NOMO-1 treated with dmso at 0.1 percent for 144 hours (cell line): ENCODE measurements around the gene PGAM4.
"Not testable (repeated sequence)": the region's sequence is repeated elsewhere in the genome, so short reads cannot be mapped to it uniquely, and the experiment has no call there.

Experiments used
- DNase-seq: peaks from one replicate; lab custom pipeline; 2025; ENCODE audit not compliant: unreplicated experiment; lab: John Stamatoyannopoulos, UW

PGAM4 gene

DNA sequence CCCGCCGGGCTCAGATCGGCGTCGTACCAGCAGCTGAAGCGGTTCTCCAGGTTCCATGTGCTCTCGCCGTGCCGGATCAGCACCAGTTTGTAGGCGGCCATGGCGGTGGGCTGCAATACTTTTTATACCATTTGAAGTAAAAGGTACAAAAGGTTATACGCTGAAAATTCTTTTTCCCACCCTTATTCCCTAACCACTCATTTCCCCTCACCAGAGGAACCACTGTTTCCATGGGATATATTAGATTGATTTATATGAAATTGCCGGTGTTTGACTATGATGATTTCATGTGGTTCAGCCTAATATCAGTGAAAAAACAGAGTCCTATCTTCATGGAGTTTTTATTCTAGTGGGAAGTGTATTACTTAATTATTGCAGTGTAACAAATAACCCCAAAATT, at the start of gene PGAM4:
PGAM4 (minus strand) TSS at position 101 of the 400 bp plus-strand sequence; CDS start at position 101, 0 bp downstream.
- no peak for DNase-seq

DNA sequence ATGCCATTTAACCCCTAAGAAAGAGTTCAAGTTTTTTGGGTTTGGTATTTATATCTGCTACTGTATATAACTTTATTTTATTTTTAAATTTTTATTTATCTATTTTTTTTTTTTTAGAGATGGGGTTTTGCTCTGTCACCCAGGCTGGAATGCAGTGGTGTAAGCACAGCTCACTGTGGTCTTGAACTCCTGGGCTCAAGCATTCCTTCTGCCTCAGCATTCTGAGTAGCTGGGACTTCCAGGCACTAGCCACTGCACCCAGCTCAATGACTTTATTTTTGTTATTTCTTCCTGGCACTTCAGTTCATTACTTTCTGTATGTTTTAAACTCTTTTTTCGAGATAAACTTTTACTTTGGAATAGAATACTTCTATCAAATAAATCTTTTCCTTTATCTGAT, 42.4 kb upstream of the PGAM4 start:
- no peak for DNase-seq

DNA sequence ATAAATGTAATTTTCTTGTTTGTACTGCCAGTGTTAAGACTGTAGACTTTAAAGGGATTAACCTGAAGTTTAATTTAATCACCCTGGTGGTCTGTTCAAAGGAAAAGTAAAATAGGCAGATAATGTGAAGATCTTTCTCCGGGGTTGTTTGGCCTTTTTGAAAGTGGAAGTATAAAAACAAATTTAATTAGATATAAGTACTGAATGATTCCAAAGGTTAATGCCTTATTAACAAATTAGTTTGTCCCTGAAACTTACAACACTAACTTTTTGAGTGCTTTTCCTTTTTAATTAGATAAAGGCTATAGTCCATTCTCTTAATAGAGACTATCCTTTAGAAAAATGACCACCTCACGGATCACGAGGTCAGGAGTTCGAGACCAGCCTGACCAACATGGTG, 10.4 kb upstream of the PGAM4 start:
- no peak for DNase-seq

DNA sequence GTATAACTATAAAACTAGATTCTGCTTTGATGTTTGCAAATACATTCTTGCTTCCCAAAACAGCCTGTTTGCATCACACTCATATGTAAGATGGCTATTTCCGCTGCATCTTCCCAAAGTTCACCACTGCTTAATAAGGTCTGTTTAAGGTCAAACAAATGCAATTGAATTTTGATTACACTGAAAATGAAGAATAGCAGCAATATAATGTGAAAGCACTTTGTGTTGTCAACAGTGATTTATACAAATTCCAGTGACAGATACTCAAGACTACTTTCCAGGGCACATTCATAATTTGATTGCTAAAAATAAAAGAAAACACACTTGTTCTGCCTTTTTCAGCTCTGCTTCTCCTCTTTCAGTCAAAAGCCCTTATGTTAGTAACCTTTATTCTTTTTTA, 8.1 kb upstream of the PGAM4 start:
- DNase-seq = no peak

DNA sequence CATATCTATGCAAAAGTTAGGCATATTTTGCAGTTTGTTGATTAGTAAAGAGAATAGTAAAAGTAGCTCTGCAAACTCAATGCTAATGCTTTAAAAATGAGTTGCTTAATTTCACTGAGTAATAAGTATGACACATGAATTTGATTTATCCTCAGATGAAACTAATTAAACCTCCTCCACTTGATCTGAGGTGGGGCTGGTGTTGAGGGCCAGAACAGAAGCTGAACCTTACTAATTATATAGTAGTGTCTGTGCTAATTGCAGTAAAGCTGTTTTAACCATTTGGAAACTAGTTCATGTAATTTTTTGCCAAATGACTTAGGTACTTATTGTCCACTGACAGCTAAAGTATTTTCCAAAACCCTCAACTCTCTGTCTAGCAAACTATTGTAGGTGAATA, 7.7 kb upstream of the PGAM4 start:
- DNase-seq = no peak

DNA sequence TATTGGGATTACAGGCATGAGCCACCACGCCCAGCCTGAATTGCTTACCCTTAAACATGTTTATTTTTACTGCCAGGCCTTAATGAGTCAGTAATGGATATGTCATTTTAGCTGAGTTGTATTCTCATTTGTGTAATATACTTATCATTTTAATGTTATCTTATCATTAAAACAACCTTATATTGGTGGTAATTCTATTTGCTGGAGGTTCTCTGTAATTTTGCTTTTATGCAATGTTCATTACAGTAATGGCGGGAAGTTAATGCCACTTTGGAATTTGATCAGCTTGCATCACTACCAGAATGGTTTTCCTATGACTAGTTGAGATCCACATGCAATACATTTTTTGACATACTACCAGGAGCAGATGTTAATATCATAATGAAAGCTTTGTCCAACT, 6.3 kb upstream of the PGAM4 start:
- no peak for DNase-seq

DNA sequence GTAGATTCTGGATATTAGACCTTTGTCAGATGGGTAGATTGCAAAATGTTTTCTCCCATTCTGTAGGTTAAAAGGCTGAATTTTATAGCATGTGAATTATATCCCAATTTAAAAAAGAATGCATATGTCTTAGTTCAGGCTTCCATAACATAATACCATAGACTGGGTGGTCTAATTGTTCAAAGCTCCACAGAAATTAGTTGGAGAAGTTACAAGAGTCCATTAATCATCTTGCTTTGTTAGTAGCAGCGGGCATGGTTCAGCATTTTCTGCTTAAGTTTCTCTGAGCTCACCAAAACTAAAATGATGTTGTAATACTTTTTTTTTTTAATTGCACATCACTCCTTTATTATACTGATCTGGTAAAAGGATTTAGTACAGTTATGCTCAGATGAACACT, 1.8 kb downstream of the PGAM4 start:
- DNase-seq = no peak

DNA sequence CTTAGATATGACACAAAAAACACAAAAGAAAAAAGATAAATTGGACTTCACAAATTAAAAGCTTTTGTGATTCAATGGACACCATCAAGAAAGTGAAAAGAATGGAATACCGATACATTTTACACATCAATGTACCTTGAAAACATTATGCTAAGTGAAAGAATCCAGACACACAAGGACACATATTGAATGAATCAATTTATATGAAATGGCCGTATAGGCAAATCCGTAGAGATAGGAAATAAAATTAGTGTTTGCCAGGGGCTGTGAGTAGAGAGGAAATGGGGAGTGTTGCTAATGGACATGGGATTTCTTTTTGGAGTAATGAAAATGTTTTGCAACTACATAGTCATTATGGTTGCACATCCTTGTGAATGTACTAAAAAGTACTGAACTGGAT, 3.1 kb downstream of the PGAM4 start:
- no peak for DNase-seq

DNA sequence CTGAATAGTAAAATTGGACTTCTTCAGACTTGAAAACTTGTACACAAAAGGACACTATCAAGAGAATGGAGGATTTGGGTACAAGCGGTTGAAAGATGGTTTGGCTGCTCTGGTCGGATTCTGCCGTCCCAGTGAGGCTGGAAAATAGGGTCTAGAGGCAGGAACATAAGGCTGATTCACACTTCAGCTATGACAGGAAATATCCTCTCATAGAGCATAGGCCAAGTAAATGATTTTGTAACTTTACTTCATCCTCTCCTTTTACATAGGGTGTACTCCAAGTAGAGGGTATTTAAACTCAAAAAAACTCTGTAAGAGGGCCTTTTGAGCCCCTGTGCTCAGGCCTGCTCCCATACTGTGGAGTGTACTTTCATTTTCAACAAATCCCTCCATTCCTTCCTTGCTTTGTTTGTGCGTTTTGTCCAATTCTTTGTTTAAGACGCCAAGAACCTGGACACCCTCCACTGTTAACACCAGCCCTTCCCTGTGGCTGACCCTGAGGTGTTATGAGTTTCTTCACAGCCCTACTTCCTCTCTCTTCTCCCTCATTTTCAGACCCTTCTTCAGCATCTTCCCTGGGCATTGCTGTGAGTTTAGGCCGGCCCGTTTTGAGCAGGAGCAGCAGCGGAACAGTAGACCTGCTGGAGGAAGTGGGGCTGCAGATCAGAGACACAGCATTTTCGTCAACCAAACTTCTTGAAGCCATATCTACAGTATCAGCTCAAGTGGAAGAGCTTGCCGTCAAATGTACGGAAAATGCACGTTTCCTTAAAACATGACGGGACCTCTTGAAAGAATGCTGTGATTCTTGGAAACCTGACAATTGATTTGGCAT, 7.2 kb downstream of the PGAM4 start:
- no peak for DNase-seq

DNA sequence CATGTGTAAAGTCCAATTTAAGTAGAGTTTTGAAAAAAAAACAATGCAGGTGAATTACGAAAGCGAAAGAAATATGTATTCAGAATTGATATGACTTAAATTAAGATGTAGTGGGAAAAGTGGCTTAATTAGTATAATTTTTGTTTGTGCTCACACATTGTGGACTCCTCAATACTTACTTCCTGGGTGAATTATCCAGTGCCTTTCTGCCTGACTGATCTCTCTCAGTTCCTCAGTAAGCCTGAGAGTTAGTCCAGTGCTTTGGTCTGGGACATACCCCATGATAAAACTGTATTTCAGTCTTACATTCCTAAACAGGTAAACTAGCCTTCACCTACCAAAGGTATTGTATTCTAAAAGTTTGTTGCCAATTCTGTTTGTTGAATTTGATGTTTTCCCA, 8.4 kb downstream of the PGAM4 start:
- no peak for DNase-seq

DNA sequence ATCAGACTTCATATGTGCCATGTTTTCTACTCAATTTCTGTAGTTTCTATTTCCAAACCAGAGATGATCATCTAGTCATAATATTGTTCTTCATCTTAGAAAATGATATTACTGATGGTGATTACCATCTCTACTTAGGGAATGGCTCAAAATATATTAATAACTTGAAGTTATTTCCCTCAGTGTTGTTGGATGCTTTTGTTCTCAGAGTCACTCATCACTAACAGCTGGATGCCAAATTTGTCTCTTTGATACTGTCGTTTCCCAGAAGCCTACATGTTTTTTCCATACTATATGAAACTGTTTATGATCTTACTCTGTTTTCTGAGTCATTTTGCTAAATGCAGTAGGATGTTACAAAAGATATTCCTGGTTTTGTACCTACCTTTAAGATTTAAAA, 8.9 kb downstream of the PGAM4 start:
- no peak for DNase-seq

DNA sequence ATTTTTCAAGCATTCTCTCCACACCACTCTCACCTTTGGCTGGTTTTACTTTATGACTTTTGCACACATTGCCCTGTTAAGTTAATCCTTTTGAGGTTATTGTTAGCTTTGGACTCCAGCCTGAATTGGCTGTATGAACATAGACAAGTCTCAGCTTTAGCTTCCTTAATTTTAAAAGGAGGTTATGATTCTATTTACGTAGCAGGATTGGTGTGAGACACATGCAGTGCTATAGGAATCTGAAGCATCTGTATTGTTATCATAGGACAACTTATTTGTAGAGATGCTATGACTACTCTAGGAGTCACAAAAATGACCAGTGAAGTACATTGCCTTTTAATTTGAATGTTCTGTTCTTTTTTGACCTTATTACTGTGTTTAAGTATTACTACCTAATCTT, 15.7 kb downstream of the PGAM4 start:
- DNase-seq = no peak

DNA sequence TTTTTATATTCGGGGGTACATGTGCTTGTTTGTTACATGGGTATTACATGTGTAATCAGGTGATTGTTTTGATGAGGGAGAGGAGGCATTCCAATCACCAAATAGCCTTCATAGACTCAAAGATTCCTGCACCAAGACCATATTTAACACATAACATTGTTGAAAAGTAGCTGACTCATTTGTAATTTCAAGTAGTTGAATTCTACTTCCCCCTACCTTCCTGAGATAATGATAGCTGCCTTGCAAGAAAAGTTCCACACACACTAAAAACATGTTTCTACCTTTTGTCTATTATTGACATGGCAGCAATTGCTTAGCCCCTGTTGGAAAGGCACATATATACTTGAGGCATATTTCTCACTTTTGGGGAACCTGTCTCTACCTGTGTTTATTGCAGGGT, 16.1 kb downstream of the PGAM4 start:
- no peak for DNase-seq

DNA sequence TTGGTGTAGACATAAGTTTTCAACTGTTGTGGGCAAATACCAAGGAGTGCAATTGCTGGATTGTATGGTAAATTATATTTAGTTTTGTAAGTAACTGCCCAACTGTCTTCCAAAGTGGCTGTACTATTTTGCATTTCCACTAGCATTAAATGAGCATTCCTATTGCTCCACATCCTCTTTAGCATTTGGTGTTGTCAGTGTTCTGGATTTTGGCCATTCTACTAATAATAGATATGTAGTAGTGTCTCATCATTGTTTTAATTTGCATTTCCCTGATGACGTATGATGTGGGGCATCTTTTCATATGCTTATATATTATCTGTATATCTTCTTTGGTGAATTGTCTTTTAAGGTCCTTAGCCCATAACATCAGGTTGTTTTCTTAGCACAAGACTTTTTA, 17.3 kb downstream of the PGAM4 start:
- no peak for DNase-seq

DNA sequence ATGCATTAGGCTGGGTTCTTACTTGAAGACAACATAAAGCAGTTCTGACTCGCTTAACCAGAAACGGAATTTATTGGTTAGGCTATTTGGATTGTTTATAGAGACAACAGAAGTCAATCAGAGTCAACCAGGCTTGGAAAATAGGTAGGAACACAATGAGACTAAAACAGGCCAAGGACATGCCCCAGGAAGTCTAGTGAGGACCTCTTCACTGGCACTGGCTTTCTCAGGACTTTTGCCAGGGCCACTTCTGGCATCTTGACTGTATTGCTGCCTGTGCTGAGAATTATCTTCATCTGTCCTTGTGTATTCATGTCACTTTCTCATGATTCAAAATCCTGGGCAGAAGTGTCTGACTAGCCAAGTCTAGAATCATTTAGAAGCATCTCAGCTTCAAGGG, 19.6 kb downstream of the PGAM4 start:
- DNase-seq = no peak

DNA sequence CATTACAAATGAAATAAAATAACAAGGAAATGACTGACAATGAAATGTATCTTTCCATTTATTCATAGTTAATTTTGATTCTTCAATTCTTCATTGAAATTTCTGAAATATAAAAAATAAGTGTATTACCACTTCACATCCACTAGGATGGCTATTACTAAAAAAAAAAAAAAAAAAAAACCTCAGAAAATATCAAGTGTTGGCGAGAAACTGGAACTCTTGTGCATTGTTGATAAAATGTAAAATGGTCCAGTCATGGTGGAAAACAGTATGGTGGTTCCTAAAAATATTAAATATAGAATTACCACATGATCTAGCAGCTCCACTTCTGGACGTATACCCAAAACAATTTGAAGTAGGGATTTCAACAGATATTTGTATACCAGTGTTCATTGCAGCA, 22.9 kb downstream of the PGAM4 start:
- no peak for DNase-seq

DNA sequence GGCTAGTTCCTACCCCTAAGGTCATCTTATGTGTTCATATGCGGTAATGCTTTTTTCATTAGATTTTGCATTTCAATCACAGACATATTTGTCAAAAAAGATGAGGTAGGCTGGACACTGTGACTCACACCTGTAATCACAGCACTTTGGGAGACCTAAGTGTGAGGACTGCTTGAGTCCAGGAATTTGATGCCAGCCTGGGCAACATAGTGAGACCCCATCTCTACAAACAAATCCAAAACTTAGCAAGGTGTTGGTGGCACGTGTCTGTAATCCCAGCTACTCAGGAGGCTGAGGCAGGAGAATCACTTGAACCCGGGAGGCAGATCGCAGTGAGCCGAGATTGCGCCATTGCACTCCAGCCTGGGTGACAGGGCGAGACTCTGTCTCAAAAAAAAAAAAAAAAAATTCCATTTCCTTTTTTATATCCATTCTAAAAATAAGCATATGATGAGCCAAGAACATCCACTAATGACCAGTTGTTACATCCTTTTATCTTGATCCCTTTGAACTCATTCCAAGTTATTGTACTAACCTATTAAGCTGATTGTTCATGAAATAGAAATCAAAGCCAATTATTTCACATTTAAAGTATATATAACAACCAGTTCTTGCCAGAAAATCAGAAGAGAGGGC, 23.4 kb downstream of the PGAM4 start:
- DNase-seq = no peak

DNA sequence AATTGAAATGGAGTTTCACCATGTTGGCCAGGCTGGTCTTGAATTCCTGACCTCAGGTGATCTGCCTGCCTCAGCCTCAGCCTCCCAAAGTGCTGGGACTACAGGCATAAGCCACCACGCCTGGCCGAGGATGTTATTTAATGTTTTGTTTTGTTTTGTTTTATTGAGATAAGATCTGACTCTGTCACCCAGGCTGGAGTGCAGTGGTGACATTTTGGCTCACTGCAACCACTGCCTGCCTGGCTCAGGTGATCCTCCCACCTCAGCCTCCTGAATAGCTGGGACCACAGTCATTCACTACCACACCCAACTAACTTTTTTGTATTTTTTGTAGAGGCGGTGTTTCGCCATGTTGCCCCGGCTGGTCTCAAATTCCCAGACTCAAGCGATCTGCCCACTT, 24.4 kb downstream of the PGAM4 start:
- not testable (repeated sequence) for DNase-seq

DNA sequence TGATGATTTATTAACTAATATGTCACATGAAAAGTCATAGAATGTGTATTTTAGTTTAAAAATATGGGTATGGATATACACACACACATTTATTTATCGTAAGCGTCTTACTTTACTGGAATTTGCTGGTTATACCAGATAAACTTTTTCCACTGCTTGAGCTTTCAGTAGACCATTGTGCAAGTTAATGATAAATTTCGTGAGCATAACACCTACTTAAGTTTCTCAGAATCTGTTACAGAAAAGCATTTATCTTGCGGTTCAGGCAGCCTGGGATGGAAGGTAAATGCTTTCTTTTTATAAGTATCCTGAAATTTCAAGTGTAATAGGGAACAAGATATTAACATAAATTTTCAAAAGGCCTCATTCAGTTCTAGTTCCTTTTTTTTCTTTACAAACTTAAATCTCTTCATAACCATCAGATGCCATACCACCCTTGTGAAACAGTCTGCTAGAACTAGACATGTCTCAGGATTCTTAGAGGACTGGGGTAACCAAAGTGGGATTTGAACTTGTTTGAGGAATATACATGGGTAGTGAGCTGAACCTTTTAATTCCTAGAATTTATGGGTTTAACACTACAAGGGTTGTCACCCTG, 31.3 kb downstream of the PGAM4 start:
- DNase-seq = no peak

DNA sequence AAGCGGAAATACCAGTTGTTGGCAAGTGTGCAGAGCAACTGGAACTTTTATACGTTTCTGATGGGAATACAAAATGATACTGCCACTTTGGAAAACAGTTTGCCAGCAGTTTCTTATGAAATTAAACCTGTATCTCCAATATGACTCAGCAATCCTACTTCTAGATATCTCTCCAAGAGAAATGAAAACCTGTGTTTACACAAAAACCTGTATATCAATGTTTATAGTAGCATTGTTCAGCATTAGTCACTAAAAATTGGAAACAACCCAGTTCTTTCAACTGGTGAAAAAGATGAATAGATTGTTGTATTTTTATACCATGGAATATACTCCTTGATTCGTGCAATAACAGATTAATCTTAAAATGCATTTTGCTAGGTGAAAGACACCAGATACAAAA, 32.1 kb downstream of the PGAM4 start:
- DNase-seq = no peak

DNA sequence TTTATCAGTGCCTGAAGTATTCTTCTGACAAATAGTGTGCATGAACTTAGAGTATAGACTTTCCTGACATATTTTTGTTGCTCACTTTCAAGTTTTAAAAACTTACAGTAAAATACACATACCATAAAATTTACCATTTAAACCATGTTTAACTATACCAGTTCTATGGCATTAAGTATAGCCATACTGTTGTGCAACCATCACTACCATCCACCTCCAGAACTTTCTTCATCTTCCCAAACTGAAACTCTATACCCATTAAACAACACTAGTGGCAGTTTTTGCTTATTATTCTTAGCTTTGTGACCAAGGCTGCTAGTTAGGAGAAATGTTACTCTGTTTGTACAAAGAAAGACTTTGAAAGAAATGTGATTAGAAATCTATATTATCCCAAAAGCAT, 33.1 kb downstream of the PGAM4 start:
- no peak for DNase-seq

DNA sequence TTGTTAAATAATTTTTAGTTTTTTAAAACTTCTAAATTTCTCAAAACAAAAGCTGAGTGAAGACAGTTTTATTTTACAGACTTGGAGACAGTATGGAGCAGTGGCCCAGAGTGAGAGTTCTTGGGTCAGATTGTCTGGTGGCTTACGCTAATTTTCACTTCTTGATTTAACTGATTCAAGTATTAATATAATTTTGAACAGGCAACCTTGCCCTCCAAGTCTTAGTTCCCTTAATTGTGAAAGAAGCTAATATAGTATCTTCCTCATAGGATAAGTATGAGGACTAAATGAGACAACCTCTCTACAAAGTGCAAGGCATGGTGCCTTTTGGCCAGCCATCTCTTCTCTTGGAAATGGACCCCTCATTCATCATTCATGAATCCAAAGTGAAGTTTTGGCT, 33.6 kb downstream of the PGAM4 start:
- no peak for DNase-seq
